ENCODE measurements around the gene LCE5A.
"Not testable (repeated sequence)": the region's sequence is repeated elsewhere in the genome, so short reads cannot be mapped to it uniquely, and the experiment has no call there.

The LCE5A gene

DNA sequence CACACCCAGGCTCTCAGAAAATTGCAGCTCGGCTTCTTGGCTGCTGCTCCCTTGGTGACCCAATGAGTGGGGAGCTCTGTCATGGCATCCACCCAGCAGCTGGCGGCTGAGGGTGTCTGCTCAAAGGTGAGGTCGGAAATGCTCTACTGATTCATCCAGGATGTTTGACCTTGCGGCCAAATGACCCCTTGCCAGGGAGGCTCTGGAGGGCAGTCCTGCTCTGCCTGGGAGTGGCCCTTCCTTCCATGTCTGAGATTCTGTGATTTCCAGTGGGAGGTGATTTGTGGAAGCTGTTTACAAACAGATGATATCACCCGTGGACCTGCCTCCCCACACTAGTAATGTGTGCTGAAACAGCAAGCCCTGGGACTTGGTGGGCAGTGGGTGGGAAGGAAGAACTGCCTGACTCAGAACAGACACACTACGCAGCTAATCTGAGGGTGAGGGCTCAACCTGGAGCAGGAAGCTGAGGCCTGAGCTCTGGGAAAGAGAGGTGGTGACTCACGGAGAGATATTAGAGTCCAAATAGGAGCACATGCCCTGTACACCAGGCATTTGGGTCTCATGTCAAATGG is 6.7 kb downstream of the LCE5A start:
- DNase-seq = no peak

DNA sequence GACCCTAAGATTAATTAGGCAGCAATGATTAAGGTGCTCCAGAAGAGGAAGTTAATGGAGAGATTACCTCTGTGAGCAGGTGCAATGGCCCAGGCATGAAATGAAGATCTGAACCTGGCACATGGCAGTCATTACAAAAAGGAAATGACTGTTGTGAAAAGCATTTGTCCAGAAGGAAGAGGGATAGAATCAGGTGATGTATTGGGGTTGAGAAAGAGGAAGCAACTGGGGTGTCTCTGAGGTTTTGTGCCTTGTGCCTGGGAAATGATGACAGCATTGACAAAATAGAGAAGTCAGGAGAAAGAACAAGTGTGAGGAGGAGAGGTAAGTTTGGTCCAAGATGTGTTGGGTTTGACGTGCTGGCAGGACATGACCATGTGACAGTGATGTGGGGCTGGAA is 9.2 kb downstream of the LCE5A start:
- no peak for DNase-seq

DNA sequence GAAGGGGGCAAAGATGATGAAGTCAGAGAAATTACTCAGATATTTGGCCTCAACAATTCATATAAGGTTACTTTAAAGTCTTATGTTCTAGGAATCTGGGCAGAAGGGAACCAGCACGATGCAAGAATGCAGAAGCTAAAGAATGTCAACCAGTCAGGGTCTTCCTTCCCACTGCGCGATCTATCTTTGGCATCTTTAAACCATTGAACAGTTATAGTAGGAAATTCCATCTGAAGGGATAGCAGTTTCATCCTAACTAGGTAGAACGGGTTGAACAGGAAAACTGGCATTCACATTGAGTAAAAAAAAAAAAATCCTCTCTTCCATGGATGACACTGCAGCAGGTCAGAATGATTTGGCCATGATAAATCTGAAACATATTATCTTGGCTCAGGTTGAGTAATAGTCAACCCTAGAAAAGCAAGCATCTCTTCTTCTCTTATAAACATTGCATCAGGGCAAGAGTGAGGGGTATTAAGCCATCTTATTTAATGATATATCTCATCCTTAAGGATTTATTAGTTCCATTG is 10.0 kb downstream of the LCE5A start:
- DNase-seq = no peak

DNA sequence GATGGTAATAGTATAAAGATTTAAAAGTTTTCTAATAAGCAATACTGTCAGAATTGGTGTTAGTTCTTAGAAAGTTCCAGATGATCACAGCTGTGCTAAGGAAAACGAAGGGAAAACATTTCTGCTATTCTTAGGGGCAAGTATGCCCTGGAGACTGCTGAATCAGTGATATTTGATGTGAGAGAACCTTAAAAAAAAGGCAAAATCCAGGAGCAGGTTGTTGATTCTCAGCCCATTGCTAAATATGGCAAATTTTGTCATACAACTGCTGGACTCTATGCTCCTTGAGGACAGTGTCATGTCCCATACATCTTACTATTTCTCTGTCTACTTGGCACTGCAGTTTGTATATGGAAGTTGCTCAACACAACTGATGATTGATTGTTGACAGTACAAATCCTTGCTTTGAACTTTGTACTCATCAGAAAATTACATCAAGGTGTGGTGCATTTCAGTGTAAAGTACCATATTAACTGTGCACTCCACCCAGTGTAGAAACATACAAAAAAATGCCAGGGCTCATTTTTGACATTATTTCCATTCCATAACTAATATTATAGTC is 14.6 kb downstream of the LCE5A start:
- DNase-seq = no peak

DNA sequence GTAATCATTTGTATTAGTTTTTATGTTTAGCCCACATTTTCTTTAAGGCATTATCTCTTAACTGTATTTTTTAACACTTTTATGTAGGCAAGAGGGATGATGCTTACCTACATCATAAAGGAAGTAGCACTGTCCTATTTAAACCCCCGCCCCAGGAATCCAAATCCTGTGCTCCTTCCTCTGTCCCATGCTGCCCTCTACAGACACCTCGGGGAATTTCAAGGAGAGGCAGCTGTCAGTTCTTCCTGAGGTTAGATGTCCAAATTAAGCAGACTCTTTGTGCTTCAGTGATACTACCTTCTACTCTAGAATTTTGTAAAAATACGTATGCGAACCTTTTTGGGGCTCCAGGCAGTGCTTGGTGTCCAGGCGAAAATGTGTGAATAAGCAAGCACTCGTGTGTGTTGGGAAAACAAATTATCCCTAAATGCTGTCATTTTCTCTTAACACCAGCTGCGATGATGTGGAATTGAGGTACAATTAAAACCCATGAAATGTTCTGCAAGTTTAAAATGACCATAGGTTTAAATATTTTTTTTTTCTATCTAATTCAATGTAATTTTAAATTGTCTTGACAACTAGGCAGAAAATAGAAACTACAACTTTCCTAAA is 22.8 kb downstream of the LCE5A start:
- no peak for DNase-seq

DNA sequence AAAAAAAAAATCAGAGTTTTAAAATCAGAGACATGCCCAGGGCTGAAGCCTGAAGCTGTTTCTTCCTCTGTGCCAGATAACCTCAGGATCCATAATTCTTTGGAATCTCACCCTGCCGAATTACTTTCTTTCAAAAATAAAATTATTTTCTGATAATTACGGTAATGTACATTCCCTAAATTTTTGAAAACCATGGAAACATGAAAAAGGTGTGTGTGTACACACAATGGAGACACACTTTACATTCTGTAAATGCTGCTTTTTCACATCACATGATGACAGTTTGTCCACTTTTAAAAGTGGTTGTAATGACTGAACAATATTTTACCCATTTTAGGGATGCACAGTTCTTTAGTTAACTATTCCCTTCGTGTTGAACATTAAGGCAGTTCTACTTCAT is 25.2 kb downstream of the LCE5A start:
- DNase-seq = no peak

DNA sequence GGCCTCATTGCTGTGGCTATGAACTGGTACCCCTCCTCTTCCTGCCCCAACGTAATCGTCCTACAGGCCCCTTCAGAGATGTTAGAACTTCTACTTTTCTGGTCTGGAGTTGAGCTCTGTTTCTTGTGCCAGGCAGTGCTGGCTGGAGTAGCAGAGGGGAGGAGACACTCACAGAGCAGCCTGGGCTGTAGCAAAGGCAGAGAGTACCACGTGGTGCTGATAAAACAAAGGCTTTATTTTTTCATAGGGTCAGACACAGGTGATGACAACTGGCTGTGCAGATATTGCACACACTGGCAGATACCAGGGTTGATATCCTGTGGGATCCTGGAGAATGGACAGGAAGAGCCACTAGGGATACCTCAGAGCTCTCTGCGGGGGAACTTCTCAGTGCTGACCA is 26.9 kb downstream of the LCE5A start:
- DNase-seq = no peak

DNA sequence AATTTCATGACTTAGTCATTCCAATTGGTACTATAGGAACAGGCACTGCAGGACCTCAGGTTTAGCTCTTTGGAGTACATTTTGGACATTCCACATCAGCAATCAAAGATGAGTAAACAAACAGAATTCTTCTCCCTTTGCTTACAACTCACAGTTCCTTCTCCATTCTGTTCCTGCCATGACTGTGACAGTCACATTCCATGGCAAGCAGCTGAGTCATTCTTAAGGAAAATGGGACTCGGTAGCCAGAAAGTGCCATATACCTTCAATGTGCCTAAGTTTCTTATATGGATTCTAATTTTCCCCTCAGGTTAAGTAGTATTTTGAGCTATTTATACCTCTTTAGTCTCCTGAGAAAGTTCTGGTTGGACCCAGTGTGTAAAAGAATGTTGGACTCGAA is 29.3 kb downstream of the LCE5A start:
- DNase-seq = no peak

DNA sequence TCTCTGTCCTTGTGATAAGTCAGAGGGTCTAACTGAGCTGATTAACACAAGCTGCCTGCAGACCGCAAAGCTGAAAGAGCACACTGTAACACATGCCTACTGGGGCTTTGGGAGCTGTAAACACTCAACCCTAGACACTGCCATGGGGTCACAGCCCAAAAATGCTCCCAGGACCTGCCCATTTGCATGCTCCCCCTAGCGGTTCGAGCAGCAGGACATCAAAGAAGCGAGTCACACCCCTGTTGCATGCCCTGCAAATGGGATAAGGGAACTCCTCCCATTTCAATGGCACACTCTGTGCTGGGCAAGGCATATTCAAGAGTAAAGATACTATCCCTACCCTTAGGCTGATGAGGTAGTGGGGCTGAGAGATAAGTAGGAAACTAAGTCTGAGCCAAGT is 33.2 kb downstream of the LCE5A start:
- DNase-seq = no peak

DNA sequence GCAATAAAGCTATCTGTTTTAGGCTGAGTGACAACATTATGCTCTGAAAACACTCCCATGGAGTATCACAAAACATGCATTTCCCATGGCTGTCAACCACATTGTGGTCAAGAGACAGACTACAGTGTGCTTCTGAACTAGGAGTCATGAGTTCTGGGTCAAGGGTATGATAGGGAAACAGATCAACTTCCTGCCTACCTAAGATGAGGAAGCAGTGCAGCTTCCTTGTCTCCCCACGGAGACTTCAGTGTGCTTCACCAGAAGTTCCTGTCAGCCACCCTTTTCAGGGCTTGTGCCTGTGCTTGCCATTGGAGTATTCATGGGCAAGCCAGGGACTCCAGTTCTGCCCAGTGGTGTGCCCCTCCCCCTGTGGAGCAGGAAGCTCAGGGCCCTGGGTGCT is 36.1 kb downstream of the LCE5A start:
- DNase-seq = no peak

DNA sequence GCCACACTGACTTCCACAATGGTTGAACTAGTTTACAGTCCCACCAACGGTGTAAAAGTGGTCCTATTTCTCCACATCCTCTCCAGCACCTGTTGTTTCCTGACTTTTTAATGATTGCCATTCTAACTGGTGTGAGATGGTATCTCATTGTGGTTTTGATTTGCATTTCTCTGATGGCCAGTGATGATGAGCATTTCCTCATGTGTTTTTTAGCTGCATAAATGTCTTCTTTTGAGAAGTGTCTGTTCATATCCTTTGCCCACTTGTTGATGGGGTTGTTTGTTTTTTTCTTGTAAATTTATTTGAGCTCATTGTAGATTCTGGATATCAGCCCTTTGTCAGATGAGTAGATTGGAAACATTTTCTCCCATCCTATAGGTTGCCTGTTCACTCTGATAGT is 37.8 kb downstream of the LCE5A start:
- not testable (repeated sequence) for DNase-seq
